Dedifferentiated amniotic fluid mesenchymal stem cell (primary cell): ENCODE data around the gene PDCD7.
A peak's percentile ranks its signal among the peaks of the same experiment; 100 is the strongest.
"Not testable (repeated sequence)": the region's sequence is repeated elsewhere in the genome, so short reads cannot be mapped to it uniquely, and the experiment has no call there.

ENCODE experiments used
- DNase-seq: peaks from one replicate; pipeline ENCODE4 v3.0.0-alpha.2; 2016; ENCODE audit errors: extremely low spot score

PDCD7 gene

DNA sequence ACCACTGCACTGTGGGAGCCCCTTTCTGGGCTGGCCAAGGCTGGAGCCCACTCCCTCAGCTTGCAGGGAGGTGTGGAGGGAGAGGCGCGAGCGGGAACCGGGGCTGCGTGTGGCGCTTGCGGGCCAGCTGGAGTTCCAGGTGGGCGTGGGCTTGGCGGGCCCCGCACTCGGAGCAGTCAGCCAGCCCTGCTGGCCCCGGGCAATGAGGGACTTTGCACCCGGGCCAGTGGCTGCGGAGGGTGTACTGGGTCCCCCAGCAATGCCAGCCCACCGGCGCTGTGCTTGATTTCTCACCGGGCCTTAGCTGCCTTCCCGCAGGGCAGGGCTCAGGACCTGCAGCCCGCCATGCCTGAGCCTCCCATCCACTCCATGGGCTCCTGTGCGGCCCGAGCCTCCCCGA is 58.7 kb downstream of the PDCD7 start:
- DNase-seq = not testable (repeated sequence)

DNA sequence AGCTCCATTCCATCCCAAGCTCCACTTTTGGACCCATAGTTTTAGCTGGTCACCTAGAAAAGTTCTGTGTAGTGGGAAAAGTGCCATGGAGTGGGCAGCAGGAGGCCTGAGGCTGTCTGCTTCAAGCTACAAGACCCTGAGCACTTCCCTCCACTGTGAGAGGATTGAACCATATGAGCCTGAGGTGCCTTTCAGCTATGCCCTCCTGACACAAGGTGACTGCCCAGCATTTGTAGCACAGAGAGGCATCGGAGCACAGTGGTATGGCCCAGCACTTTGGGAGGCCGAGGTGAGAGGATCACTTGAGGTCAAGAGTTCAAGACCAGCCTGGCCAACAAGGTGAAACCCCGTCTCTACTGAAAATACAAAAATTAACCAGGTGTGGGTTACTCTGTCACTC is 61.0 kb downstream of the PDCD7 start:
- DNase-seq = no peak

DNA sequence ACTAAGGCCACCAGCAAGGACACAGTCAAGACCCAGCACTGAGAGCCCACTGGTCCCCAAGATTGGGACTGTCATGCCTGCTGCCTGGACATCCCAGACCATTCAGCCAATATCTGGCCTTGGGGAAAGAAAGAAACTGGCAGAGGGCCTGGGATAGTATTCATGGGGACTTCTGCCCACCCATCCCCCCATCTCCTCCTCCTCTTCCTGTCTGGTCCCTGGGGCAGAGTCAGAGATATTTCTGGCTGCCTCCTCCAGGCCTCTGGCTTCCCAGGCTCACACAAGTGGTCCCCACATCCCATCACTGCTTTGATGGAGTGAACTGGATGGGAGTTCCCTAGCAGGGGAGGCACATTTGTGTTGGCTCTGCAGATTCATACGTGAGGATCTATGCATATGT is 61.6 kb downstream of the PDCD7 start:
- DNase-seq = no peak

DNA sequence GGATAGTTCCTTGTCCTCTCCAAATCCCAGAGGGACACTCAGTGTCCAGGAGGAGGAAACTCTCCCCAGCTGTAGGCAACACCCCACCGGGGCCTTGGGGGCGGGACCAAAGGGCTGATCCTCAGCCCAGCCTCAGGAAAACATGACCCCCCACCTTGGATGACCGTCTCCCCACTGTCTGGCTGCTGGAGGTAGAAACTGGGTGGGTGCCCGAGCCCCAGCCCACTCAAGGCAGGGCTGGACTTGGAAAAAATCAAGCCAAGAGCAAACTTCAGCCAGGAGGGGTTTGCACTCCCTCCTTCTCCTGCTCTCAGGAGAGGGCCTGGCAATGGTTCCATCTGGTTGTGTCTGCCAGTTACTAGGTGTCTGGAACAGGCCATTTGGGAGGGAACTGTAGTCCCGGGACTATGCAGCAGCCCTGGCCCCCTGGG is 62.2 kb downstream of the PDCD7 start:
- DNase-seq = no peak

DNA sequence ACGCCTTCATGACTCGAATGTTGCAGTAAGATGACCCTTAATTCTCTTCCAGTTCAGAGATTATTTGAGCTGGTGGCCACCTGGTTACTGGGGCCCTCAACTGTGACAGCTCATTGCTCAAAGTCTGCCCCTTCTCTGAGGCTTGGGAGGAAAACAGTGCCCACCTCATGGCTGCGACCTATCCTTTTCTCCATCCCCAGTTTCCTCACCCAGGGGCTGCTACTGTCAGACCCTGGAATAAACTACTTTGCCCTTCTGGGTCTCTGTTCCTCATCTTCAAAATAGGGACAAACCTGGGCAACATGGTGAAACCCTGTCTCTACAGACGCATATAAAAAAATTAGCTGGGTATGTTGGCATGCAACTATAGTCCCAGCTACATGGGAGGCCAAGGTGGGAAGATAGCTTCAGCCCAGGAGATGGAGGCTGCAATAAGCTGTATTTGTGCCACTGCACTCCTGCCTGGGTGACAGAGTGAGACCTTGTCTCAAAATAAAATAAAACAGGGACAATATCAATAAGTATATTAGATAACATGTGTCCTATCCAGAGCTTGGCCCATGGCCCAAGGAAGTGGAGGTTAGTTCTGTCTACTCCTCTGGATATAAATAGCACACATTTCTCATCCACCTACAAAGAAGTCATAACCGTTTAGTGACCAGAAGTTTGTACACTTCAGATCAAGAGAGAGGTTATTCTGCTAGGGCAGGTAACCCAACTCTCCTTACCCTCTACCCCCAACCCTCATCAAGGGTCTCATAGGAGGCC is 63.6 kb downstream of the PDCD7 start:
- DNase-seq = no peak

DNA sequence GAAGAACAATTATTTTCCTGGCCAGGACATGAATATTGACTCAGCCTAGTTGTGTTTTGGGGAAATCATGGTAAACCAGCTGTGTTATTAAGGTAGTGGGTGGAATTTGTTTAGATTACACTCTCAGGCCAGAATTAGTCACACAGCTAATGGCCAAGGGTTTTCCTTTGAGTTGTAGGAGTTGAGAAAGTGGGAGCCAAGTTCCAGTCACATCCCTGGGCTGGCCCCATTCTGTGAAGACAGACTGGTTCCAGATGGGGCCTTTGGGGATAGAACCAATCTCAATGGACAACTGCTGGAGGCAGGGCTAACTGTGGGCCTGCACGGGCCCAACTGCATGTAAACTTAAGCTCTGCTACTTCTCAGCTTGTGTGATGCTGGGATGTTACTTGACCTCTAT is 64.4 kb downstream of the PDCD7 start:
- peak; percentile 64 for DNase-seq

DNA sequence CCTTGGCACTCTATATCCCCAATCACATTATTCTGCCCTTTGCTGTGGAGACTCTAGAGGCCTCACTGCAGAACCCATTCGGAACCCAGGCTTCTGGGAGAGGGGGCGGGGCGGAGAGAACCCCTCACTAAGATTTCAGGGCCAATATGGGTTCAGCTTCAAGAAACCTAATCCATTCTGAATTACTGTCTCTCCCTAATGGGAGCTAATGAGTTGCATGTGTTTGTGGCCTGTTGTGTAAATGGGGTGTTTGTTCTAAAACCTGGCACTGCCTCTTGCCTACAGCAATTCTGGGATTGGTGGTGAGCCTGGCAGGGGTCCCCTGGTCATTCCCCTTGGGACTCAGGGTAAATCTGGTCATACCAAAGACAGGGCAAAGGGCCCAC is 65.2 kb downstream of the PDCD7 start:
- no peak for DNase-seq

DNA sequence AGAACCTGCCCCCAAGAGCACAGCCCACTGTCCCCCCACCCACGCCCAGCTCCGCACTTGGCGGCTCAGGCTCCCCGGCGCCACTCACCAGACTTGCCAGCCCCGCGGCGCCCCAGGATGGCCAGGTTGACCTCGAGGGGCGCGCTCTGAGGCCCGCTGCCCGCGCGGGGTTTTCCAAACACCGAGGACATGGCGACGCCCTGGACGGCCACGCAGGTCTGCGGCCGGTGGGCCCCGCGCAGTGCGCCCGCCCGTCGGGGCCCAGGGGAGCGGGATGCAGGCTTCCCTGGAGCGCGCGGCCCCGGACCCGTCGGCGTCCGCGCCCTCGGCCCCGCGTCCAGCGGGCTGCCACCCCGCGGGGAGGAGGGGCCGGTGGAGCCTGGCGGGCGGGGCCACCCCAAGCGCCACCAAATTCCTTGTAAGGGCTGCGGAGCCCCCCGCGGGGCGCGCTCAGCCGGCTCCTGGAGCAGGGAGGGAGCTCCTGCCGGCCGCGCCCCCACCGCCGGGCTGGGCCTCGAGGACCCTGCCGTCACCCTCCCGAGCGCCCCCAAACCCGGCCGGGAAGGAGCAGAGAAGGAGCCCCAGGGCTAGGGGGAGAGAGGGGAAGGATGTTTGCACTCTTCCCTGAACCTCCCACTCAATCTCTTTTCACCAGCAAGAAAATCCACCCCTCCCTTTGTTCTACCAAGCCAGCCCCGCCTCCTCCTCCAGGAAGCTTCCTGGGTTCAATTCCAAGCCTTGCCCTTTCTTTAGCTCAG is 65.8 kb downstream of the PDCD7 start, which contains the start of gene RASL12:
Gene RASL12 (minus strand): TSS at position 347 of the 758 bp plus-strand sequence. CDS start 156 bp downstream, at position 191.
- no peak for DNase-seq
